ENCODE measurements around the gene FOS. TPM values are rescaled to one million over a fixed set of nuclear protein-coding genes. Genes with fewer than 3 reads are reported as not detected.

The FOS gene
- total RNA-seq, 2 experiments from 2014 or later: 1,565 to 1,685 TPM

- Mint-ChIP-seq H3K36me3 (ENCODE audit: low read depth) (peaks cover 53% of the 10 kb centered on the region), H3K27me3 (peaks cover 69% of the 10 kb centered on the region)
Observed at GRCh38 chr14:75279153-75279762, 630 bp downstream of the FOS start.

GRCh38 chr14:75279763-75280290 is 1.2 kb downstream of the FOS start:
- H3K9me3 Mint-ChIP-seq: no peaks in the 10 kb centered on the region
- H3K27ac Mint-ChIP-seq: peak overlapping the region; percentile 92
- Histone ChIP-seq H3K9me3 (ENCODE audit: control insufficient read depth in 1 of 2, insufficient read depth in 1 of 2, low read length in 2 of 2) (peaks cover 0 to 13% of the 10 kb centered on the region in 2 experiments), H3K4me3 (ENCODE audit: low read length) (peak overlapping the region; percentile 88), H3K4me1 (ENCODE audit: insufficient read depth, low read length) (peaks cover 60% of the 10 kb centered on the region), H3K27ac (ENCODE audit: low read depth in 1 of 2, low read length in 2 of 2) (no peak overlapping the region), H3K27me3 (ENCODE audit: control insufficient read depth in 1 of 2, insufficient read depth in 2 of 2, low read length in 2 of 2) (peaks cover 4% of the 10 kb centered on the region in 2 experiments), H3K36me3 (ENCODE audit: insufficient read depth, low read length) (peaks cover 24% of the 10 kb centered on the region)
- CTCF ChIA-PET: interaction anchor here (0.8 to 1.5 kb wide), 2 partner anchors 16 to 21 kb away, joined by 3 to 6 read pairs; no protein-coding TSS in a partner anchor
- DNase-seq (peak in 2 of 14 experiments; percentile 41 to 48), ATAC-seq (ENCODE audit: poor library complexity) (no peak)
- H3K36me3 Mint-ChIP-seq (ENCODE audit: low read depth): peaks cover 53% of the 10 kb centered on the region
- peaks cover 66% of the 10 kb centered on the region for H3K27me3 Mint-ChIP-seq
- TF ChIP-seq CTCF (IDR thresholded peaks at IDR 0.05): no peak
- H3K4me1 Mint-ChIP-seq (ENCODE audit: low read depth): peaks cover 43% of the 10 kb centered on the region
- intact Hi-C loops (cut with DNase I, micrococcal nuclease): loop anchor here in 1 of 2 experiments (1.0 kb wide), 1 partner anchor 48 kb away; no protein-coding TSS in a partner anchor
- POLR2A ChIA-PET: interaction anchor here (1.3 to 2.2 kb wide), 5 partner anchors 10 to 32 kb away, joined by 3 to 10 read pairs (median 6); no protein-coding TSS in a partner anchor
- peak overlapping the region; percentile 94 for H3K4me3 Mint-ChIP-seq

More at GRCh38 chr14:75279153-75279762, 630 bp downstream of the FOS start:
- H3K9me3 ChIP-seq (ENCODE audit: control insufficient read depth in 1 of 2, insufficient read depth in 1 of 2, low read length in 2 of 2): peaks cover 0 to 13% of the 10 kb centered on the region in 2 experiments
- Mint-ChIP-seq H3K9me3 (no peaks in the 10 kb centered on the region), H3K4me3 (peak overlapping the region; percentile 94), H3K4me1 (ENCODE audit: low read depth) (peaks cover 49% of the 10 kb centered on the region), H3K27ac (peak overlapping the region; percentile 92)
- peaks cover 65% of the 10 kb centered on the region for H3K4me1 ChIP-seq (ENCODE audit: insufficient read depth, low read length)
- DNase-seq: peak in 12 of 14 experiments; percentile 32 to 86 (median 54)
- H3K27me3 ChIP-seq (ENCODE audit: control insufficient read depth in 1 of 2, insufficient read depth in 2 of 2, low read length in 2 of 2): peaks cover 4% of the 10 kb centered on the region in 2 experiments
- peak overlapping the region; percentile 25 to 82 for H3K27ac ChIP-seq (ENCODE audit: low read depth in 1 of 2, low read length in 2 of 2)
- ATAC-seq (ENCODE audit: poor library complexity): peak; percentile 10
- peak overlapping the region; percentile 88 for H3K4me3 ChIP-seq (ENCODE audit: low read length)
- no peak for TF ChIP-seq CTCF (IDR thresholded peaks at IDR 0.05)
- POLR2A ChIA-PET: interaction anchor here (0.6 to 1.7 kb wide), 4 partner anchors 11 to 55 kb away, joined by 3 to 10 read pairs (median 4); no protein-coding TSS in a partner anchor
- CTCF ChIA-PET: interaction anchor here (0.8 to 1.5 kb wide), 3 partner anchors 16 to 47 kb away, joined by 3 to 7 read pairs (median 6); no protein-coding TSS in a partner anchor
- intact Hi-C loops (cut with DNase I, micrococcal nuclease): loop anchor here in 1 of 2 experiments (1.0 kb wide), 1 partner anchor 47 kb away; no protein-coding TSS in a partner anchor
- peaks cover 24% of the 10 kb centered on the region for H3K36me3 ChIP-seq (ENCODE audit: insufficient read depth, low read length)

- H3K4me1 ChIP-seq (ENCODE audit: insufficient read depth, low read length): peaks cover 54% of the 10 kb centered on the region
- no peak for TF ChIP-seq CTCF (IDR thresholded peaks at IDR 0.05)
- H3K36me3 ChIP-seq (ENCODE audit: insufficient read depth, low read length): peaks cover 24% of the 10 kb centered on the region
- peaks cover 38% of the 10 kb centered on the region for H3K4me1 Mint-ChIP-seq (ENCODE audit: low read depth)
- no peak overlapping the region for H3K27ac ChIP-seq (ENCODE audit: low read depth in 1 of 2, low read length in 2 of 2)
- H3K9me3 ChIP-seq (ENCODE audit: control insufficient read depth in 1 of 2, insufficient read depth in 1 of 2, low read length in 2 of 2): peaks cover 0 to 13% of the 10 kb centered on the region in 2 experiments
- peaks cover 61% of the 10 kb centered on the region for H3K27me3 Mint-ChIP-seq
- H3K4me3 Mint-ChIP-seq: peak overlapping the region; percentile 94
- H3K27ac Mint-ChIP-seq: peak overlapping the region; percentile 92
- H3K4me3 ChIP-seq (ENCODE audit: low read length): peak overlapping the region; percentile 88
- H3K27me3 ChIP-seq (ENCODE audit: control insufficient read depth in 1 of 2, insufficient read depth in 2 of 2, low read length in 2 of 2): peaks cover 4% of the 10 kb centered on the region in 2 experiments
- ChIA-PET CTCF (interaction anchor here (2.4 to 5.6 kb wide), 2 partner anchors 15 to 48 kb away, joined by 6 to 38 read pairs; no protein-coding TSS in a partner anchor), POLR2A (interaction anchor here (1.3 to 2.2 kb wide), 2 partner anchors 22 to 33 kb away, joined by 3 to 8 read pairs; no protein-coding TSS in a partner anchor)
- H3K36me3 Mint-ChIP-seq (ENCODE audit: low read depth): peaks cover 53% of the 10 kb centered on the region
- H3K9me3 Mint-ChIP-seq: no peaks in the 10 kb centered on the region
- DNase-seq (peak in 1 of 14 experiments; percentile 40), ATAC-seq (ENCODE audit: poor library complexity) (no peak)
- intact Hi-C loops (cut with DNase I, micrococcal nuclease): no loop called here
Observed at GRCh38 chr14:75280291-75280830, 1.7 kb downstream of the FOS start.

Measured in CD4-positive, alpha-beta T cell (primary cell).